Hippocampal formation (tissue), 2 donors: ENCODE results near the gene TCF25.

Source experiments
- DNase-seq, 2 donors: peaks; one replicate each; lab custom pipeline; 2025; lab: John Stamatoyannopoulos, UW

Gene TCF25

DNA sequence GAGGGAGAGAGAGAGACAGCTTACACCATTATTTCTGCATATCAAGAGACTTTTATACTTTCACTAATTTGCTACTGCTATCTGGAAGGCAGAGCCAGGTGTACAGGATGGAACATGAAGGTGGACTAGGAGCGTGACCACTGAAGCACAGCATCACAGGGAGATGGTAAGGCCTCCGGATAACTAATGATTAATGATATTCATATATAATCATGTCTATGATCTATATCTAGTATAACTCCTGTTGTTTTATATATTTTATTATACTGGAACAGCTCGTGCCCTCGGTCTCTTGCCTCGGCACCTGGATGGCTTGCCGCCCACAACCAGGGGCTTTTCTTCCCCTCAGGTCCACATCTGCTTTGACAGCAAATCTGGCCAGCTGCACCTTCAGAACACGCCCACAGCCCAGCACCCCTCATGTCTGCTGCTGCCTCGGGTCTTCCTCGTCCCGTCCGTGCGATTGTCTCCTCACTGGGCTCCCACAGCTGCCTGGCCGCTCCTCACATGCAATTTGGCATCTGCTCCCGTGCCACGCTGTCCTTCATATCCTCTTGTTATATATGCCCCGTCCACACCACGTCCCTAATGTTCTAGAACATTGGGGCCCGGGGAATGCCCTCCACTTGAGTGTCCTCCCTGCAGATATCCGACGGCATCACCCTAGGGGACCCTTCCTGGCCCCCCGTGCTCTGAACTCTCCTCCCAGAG lies 64.9 kb downstream of the TCF25 start:
- DNase-seq, result no peak

DNA sequence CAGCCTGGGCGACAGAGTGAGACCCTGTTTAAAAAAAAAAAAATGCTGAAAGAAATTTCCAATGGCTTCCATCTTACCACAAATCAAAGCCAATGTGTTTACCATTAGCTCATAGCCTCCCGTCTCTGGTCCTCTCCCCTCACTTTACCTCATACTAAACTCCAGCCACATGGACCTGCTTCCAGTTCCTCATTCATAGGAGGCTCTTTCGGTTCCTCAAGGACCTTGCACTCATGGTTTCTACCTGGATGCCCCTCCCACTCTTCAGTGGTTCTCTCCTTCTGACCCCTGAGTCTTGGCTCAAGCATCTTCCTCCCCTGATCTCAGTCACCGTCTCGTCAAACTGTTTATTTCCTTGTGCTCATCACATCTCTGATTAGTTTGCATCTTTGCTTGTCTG lies 71.4 kb downstream of the TCF25 start:
- DNase-seq, result no peak

DNA sequence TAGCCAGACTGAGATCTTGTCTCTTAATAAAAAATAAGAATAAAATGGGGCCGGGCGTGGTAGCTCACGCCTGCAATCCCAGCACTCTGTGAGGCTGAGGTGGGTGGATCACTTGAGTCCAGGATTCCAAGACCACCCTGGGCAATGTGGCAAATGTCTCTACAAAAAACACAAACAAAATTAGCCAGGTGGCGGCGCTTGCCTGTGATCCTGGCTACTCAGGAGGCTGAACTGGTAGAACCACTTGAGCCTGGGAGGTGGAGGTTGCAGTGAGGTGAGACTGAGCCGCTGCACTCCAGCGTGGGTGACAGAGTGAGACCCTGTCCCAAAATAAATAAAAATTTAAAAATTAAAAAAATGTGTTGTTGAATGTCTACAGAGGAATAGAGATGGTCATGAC lies 72.3 kb downstream of the TCF25 start:
- no peak for DNase-seq

DNA sequence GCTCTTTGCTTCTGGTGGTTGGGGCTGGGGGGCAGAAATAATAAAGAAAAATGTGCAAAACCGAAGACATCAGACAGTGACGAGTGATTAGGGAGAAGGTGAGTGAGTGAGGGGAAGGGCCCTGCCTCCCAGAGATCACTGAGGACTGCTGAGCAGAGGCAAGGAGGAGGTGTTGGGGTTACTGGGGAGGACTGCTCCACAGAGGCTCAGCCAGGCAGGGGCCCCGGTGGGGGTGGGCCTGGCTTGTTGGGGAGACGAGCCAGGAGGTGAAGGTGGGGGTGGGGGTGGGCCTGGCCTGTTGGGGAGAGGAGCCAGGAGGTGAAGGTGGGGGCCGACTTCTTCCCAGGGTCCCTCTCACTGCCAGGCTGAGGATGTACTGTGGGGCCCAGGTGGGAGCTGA lies 73.1 kb downstream of the TCF25 start:
- no peak for DNase-seq

DNA sequence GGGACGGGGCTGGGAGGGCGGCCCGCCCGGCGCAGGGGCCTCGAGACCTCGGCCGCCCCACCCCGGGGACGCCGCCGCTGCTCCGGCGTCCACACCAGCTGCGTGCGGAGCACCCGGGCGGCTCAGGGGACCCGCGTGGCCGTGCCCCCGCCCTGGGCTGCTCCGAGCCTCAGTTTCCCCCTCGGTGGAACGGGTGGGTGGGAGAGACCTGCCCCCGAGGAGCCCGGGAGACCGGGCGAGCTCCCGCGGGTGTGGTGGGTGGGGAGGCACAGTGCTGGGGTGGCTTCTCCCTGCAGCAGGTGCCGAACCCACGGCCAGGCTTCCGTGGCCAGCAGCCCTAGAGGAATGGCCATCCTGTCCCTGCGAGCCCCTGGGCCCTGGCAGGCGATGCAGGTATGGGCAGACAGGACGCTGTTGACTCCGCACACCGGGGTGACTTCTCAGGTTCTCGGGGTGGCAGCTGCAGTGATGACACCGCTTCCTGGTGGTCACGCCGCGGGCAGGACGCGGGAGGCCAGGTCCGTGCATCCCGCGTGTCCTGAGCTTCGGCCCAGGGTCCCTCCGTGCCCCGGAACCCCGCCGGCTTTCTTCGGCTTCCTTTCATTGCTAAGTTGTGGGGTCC lies 75.8 kb downstream of the TCF25 start:
- DNase-seq, result no peak

DNA sequence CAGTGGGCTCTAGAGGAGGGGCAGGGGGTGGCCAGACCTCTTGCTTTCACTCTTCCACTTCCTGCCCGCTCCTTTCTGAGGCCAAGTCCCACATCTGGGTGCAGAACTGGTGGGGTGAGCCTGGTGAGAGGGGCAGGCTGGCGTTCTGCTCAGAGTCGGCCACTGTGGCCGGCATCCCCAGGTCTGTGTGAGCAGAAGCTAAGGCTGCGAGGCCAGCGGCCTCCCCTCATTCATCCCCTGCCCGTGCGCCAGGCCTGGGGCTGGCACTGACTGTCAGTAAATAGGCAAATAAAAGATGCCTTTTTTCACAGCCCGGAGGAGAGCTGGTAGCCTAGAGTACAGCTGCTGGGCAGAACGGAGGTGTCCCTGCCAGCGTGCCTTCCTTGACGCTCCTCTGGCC lies 76.4 kb downstream of the TCF25 start:
- no peak for DNase-seq

DNA sequence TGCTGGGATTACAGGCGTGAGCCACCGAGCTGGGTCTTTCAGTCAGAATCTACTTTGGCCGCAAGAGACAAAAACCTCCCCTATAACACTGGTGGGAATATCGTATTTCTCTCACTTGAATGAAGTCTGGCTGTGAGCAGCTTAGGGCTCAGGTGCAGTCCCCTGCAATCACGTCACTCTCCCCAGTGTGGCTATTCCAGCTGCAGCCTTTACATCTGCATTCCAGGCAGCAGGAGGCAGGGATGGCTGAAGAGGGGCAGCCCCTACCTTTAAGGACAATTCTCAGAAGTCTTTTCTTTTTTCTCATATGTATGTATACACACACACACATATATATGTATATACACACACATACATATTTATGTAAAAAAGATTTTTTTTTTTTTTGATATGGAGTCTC lies 78.1 kb downstream of the TCF25 start:
- DNase-seq, result no peak

DNA sequence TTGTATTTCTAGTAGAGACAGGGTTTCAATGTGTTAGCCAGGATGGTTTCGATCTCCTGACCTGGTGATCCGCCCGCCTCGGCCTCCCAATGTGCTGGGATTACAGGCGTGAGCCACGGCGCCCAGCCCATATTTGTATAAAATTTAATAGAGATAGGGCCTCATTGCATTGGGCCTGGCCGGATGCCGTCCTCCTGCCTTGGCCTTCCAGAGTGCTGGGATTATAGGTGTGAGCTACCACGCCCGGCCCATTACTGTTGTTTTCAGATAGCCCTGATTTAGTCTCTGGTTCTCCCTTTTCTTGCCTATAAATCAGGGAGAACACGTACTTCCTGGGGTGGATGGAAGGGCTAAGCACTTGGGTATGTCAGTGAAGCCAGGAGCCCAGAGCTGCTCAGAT lies 78.7 kb downstream of the TCF25 start:
- no peak for DNase-seq

DNA sequence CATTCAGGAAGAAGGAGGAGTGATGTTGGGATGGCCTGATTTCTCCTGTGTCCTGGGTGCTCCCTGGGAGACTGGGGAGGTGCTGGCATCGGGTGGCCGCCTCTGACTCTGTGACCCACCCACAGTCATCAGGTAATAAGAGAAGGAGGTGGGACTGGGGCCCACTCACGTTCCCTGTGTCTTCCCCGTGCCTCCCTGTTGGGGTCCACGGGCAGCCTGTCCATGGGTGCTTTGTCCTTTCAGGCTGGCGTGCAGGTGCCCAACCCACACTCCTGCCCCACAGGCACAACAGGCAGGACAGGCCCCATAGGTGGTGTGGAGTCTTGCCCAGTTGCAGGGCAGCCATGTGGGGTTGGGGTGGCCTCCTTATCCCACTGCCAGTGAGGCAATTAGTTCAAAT lies 79.2 kb downstream of the TCF25 start:
- no peak for DNase-seq

DNA sequence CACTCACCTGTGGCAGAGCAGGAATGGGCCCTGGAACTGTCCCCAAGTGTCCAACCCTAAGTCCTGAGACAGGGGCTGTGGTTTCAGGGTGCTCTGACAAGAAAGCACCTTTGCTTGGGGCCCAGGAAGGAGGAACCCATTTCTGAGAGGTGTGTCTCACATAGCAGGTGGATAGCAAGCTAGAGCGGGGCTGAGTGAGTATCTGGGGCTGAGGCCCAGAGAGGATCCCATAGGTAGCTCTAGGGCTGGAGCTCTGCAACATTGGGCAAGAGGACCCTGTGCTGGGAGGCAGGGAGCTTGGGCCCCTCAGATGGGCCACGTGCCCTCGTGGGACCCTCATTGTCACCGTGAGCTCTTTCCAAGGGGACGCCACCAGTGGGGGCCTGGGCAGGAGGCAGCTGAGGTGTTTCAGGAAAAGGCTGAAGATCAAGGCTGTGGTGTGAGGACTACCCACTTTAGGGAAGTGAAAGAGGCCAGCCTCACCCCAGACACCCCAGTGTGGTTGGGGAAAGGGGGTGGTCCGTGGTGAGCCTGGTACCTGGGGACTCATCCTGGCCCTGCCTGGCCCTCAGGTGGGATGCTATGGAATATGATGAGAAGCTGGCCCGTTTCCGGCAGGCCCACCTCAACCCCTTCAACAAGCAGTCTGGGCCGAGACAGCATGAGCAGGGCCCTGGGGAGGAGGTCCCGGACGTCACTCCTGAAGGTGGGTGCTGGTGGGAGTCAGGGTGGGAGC lies 80.4 kb downstream of the TCF25 start:
- no peak for DNase-seq

DNA sequence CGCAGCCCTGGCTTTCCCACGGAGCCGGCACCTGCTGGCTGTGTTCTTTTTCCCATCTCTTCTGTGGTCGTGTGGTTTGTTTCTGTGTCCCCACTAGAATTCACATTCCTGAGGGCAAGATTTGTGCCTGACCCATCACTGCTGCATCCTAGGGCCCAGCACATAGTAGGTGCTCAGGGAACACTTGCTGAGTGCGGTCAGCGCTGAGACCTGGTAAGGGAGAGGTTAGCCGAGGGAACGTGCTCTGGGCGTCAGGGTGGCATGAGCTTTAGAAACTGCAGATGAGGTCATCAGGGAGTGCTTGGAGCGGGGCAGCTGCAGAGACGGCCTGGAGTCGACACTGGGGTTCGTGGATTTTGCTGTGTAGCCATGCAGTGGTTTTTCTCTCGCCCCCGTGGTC lies 81.1 kb downstream of the TCF25 start:
- no peak for DNase-seq

DNA sequence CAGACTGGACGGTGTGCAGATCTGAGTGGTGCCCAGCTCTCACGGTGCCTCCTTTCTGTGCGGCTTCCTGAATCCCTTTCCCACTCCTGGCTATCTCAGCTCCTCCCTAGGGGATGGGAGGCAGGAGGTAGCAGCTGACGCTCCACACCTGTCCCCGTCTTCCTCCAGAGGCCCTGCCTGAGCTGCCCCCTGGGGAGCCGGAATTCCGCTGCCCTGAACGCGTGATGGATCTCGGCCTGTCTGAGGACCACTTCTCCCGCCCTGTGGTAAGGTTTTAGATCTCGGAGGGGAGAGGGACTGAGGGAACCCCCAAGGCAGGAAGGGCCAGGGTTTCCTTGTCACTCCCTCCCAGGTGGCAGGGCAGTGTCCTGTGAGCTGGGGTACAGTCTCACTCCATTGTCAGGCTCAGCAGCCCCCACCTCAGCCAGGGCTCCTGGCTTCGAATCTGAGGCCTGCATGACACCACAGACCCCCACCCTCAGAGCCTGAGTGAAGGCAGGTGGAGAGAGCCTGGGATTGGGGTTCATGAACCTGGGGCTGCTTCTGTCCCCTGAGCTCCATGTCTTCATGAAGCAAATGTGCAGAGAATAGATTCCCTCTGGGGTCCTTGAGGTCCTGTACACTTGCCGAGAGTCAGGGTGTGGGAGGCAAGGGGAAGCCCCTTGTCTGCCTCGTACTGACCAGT lies 81.8 kb downstream of the TCF25 start:
- no peak for DNase-seq

DNA sequence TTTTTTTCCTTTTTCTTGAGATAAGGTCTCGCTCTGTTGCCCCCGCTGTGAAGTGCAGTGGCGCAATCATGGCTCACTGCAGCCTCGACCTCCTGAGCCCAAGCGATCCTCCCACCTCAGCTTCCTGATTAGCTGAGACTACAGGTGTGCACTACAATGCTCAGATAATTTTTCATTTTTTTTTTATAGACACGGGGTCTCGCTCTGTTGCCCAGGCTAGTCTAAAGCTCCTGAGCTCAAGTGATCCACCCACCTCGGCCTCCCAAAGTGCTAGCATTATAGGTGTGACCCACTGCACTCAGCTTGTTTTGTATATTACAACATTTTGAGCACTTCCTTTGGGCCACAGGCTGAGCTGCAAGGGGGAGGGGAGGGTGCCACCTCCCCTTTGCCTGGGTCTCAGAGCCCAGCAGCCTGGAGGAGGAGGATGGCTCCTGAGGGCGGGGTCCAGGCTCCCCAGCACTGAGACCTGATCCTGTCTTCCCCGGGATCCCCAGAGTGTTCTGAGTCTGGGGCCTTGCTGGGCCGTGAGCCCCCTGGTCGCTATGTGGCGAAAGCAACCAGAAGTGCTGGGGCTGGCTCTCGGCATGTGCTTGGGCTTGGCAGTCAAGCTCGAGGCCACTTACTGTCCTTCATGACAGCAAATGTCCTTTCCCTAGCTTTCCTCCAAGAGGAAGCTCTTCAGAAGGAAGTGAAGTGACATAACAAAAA lies 83.3 kb downstream of the TCF25 start:
- no peak for DNase-seq

DNA sequence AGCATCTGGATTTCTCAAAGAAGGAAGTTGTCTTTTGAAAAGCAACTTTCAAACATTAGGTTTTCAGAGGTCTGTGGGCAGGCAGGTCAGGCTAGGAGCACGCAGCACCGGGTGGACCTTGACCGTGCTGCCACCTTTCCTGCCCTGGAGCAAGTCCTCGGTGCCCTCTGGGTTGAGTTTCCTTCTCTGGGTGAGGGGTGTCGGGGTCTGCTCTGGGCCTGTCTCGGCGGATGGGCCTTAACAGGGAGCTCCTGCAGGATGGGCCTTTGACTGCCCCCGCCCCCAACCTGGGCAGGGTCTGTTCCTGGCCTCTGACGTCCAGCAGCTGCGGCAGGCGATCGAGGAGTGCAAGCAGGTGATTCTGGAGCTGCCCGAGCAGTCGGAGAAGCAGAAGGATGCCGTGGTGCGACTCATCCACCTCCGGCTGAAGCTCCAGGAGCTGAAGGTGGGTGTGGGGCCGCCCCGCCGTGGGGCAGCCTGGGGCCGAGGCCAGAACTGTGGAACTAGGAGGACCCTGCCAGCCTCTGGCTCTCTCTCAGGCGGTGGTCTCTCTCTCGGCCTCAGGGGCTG lies 83.9 kb downstream of the TCF25 start:
- DNase-seq, result no peak

DNA sequence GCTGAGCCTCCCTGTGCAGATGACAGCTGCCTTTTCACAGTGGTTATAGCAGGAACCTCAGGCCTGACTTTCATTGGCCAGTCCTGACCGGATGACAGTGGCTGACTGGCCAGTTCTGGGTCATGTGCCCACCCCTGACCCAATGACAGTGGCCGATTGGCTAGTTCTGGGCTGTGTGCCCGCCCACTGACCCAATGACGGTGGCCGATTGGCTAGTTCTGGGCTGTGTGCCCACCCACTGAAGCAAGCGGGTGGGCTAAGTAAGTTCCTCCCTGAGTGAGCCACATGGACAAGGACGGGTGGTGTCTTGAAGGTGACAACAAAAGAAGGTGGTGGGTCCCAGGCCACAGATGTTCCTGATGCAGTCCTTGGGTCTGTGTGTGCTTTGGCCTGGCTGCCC lies 84.7 kb downstream of the TCF25 start:
- DNase-seq, result no peak

DNA sequence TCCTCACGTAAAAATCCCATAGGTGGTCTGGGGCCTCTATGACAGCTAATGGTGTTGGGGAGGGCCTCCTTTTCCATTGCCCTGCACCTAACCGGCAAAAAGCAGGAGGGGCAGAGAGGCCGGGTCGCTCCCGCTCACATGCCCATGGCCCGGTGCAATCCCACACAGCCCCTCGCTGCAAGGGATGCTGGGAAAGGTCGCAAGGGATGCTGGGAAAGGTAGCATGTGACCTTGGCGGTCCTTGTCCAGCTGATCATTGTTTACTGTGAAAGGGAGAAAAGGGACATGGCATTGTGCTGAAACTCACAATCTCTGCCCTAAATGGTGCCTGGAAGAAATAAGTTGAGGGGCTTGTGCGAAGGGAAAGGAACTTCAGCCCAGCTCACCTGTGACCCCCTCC lies 85.2 kb downstream of the TCF25 start:
- DNase-seq, result no peak

DNA sequence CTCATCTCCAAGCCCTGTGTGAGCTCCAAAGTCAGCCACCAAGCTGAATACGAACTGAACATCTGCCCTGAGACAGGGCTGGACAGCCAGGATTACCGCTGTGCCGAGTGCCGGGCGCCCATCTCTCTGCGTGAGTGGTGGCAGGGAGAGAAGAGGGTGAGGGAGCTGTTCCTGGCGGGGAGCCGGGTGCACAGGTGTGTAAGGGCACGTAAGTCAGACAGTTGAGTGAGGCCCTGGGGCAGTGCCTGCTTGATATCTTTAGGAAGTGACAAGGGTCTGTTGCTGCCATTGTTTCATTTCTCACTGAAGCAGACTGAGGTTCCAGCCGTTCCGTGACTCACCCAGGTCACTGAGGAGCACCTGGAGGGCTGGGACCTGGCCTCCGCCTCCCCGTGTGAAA lies 87.6 kb downstream of the TCF25 start:
- no peak for DNase-seq
